GM08714 (cell line): ENCODE data around the gene PKD1.
"Not testable (repeated sequence)": the region's sequence is repeated elsewhere in the genome, so short reads cannot be mapped to it uniquely, and the experiment has no call there.

Experiments used
- H3K4me3 ChIP-seq: fragments of 200-500 bp; sonication (Bioruptor generic); 2 replicates; pipeline ENCODE4 v1.5.1; 2014; ENCODE audit warnings: mild to moderate bottlenecking, low read length, inconsistent platforms
- ZNF274 ChIP-seq: IDR thresholded peaks from 2 replicates; pipeline ENCODE4 v1.6.1; 2012; ENCODE audit warnings: mild to moderate bottlenecking, low read depth, low read length

Gene PKD1

GRCh38 chr16:2108446-2109270 lies 27.0 kb downstream of the PKD1 start:
- H3K4me3 ChIP-seq: not testable (repeated sequence)

GRCh38 chr16:2107791-2108125 lies 27.9 kb downstream of the PKD1 start:
- not testable (repeated sequence) for H3K4me3 ChIP-seq

GRCh38 chr16:2107121-2107790 lies 28.4 kb downstream of the PKD1 start:
- not testable (repeated sequence) for H3K4me3 ChIP-seq

GRCh38 chr16:2106211-2106610 lies 29.5 kb downstream of the PKD1 start:
- not testable (repeated sequence) for H3K4me3 ChIP-seq

GRCh38 chr16:2105769-2106168 lies 29.9 kb downstream of the PKD1 start:
- H3K4me3 ChIP-seq: not testable (repeated sequence)

GRCh38 chr16:2105291-2105690 lies 30.4 kb downstream of the PKD1 start:
- H3K4me3 ChIP-seq: not testable (repeated sequence)

GRCh38 chr16:2104464-2104863 lies 31.2 kb downstream of the PKD1 start:
- H3K4me3 ChIP-seq: not testable (repeated sequence)

- no peak overlapping the region for H3K4me3 ChIP-seq
- TF ChIP-seq ZNF274: no peak
These were observed 33.2 kb downstream of the PKD1 start for GRCh38 chr16:2102471-2102870.

- not testable (repeated sequence) for H3K4me3 ChIP-seq
These were observed 34.1 kb downstream of the PKD1 start for GRCh38 chr16:2101581-2101980.

- not testable (repeated sequence) for H3K4me3 ChIP-seq
These were observed 38.0 kb downstream of the PKD1 start for GRCh38 chr16:2097689-2098088.

- no peak for TF ChIP-seq ZNF274
- H3K4me3 ChIP-seq: no peak overlapping the region
These were observed 38.7 kb downstream of the PKD1 start for GRCh38 chr16:2096853-2097595.

- H3K4me3 ChIP-seq: no peak overlapping the region
- TF ChIP-seq ZNF274: no peak
These were observed 39.6 kb downstream of the PKD1 start for GRCh38 chr16:2095918-2096582.

GRCh38 chr16:2095315-2095853 lies 40.3 kb downstream of the PKD1 start:
- no peak for TF ChIP-seq ZNF274
- H3K4me3 ChIP-seq: no peak overlapping the region

- no peak for TF ChIP-seq ZNF274
- no peak overlapping the region for H3K4me3 ChIP-seq
These were observed 41.9 kb downstream of the PKD1 start for GRCh38 chr16:2093793-2094192.

GRCh38 chr16:2092866-2093265 lies 42.8 kb downstream of the PKD1 start:
- TF ChIP-seq ZNF274: no peak
- H3K4me3 ChIP-seq: no peak overlapping the region
